GM21447 (cell line): ENCODE data around the gene ARHGAP26.
"Not testable (repeated sequence)": the region's sequence is repeated elsewhere in the genome, so short reads cannot be mapped to it uniquely, and the experiment has no call there.

Experiments used
- ATAC-seq: cut with Tn5 transposase; IDR thresholded peaks from one replicate; pipeline ENCODE4 v1.9.1; 2021; ENCODE audit not compliant: unreplicated experiment

The ARHGAP26 gene

GRCh38 chr5:142952229-142952628 lies 182.1 kb downstream of the ARHGAP26 start:
- ATAC-seq = no peak

DNA sequence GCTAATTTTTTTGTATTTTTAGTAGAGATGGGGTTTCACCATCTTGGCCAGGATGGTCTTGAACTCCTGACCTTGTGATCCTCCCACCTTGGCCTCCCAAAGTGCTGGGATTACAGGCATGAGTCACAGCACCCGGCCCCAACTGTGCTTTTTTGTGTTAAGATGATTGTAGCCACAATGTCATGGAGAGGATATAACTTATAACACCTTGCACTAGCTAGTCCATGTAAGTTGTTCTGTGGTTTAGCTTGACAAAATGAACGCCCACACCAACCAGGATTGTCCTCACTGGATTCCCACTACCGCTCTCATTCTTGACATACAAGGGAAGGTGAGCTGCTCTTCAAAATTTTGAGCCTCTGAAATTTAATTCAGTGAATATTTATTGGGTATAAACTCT lies 182.7 kb downstream of the ARHGAP26 start:
- not testable (repeated sequence) for ATAC-seq

DNA sequence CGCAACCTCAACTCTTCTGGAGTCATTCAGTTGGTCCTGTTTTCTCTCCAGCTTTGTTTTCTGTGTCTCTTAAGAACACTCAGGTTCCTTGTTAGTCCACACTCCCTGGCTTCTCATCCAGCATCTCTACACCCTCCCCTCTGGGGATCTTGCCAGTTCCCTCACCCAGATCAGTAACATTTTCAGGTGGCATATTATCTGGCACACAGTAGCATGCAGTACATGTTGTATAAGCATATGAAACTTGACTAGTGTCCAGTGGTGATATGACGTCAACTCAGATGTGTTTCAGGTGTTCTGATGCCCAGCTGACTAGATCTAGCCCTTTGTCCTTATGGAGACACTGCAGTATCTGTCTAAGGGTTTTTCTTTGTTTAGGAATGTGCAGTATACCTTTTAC lies 184.3 kb downstream of the ARHGAP26 start:
- ATAC-seq = no peak

DNA sequence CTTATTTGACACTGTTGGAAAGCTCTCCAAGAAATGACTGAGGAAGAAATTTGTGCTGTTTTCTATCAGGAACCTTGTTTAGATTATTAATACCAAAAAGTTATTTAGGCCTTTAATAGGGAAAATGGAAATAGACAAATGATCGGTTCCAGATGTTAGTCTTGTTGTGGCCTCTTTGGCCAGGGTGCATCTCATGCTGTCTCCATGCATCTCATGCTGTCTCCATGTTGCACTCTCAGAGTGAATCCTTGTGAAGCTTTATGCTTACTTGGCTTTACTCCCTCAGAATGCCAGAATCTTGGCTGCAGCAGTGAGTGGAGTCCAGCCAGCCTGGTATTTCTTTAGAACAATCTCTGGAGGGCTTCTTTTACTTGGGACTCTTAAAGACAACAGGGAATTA lies 185.5 kb downstream of the ARHGAP26 start:
- no peak for ATAC-seq

DNA sequence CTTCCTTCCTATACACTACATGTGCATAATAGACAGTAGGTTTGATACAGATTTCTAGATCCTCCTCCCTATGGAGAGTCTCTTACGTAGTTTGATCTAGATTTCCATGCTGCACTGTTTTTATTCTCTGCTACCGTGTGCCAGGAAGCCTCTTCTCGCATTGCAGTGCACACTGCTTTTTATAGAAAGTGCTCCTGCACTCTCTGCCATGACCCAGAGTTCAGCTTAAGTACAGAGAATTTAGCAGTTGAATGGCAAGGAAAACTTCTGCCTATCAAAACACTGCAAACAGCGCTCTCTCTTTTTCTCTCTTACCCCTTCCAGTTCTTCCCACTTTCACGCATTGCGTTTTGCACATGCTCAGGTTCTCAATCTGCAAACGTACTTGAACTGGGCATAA lies 187.4 kb downstream of the ARHGAP26 start:
- no peak for ATAC-seq

- ATAC-seq = no peak
Measured at GRCh38 chr5:142958944-142959682, 188.9 kb downstream of the ARHGAP26 start.

DNA sequence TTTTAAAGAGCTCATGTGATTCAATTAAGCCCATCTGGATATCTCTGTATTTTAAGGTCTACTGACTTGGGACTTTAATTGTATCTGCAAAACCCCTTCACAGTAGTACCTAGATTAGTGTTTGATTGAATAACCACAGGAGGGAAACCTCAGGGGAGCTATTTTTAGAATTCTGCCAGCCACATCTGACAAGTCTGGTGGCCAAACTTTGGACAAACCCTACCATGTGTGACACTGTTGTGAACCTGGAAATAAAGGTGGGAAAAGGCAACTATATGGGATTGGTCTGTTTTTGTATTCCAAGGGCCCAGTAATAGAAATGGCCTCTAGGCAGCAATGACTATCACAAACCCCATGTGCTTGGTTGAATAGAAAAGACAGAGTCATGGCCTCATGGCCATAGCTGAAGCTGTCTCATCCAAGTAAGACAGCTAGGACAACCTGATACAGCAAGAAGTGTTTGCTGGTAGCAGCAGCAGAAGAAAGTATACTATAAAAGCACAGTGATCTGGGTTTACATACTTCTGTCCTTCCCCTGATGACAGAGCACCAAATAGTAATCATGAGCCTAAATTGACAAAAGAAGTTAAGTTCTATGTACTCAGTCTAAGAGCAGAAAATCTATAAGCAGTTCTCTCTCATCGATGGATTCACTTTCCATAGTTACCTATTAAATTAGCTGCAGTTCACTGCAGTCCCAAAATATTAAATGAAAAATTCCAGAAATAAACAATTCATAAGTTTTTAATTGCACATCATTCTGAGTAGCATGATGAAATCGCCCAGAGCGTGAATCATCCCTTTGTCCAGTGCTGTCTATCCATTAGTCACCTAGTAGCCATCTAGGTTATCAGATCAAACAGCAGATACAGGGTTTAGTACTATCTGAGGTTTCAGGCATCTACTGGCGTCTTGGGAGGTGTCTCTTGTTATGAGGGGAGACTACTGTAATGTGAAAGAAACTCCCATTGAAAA lies 189.8 kb downstream of the ARHGAP26 start:
- ATAC-seq = peak; percentile 66

DNA sequence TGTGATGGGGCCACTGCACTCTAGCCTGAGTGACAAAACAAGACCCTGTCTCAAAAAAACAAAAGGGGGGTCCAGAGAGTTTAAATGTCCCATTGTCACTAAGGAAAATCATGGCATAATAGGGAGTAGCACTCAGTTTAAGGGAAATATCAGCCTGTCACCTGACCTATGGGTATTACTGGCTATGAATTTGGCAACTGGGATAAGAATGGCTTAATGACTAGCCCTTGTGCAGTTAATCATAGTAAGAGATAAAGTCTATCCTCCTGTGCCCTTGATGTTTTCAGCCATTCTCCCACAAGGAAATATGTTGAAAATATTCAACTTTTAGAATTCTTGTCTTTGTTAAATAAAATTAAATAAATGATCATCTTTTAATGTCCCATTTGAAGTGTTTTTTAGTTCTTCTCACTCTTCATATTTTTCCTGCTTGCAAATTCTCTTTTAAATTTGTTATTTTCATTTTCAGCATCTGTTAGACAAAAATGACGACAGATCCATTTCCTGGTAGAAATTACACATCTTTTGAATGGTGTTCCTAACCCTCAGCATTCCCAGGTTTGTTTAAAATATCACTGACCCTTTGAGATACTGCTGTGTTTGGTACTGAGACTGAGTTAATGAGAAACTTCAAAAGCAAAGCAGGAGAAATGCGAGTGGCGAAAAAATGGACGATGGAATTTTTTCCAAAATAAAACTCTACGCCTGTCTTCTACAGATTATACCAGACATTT lies 191.4 kb downstream of the ARHGAP26 start:
- ATAC-seq = no peak

- no peak for ATAC-seq
Measured at GRCh38 chr5:142962174-142962533, 192.0 kb downstream of the ARHGAP26 start.

DNA sequence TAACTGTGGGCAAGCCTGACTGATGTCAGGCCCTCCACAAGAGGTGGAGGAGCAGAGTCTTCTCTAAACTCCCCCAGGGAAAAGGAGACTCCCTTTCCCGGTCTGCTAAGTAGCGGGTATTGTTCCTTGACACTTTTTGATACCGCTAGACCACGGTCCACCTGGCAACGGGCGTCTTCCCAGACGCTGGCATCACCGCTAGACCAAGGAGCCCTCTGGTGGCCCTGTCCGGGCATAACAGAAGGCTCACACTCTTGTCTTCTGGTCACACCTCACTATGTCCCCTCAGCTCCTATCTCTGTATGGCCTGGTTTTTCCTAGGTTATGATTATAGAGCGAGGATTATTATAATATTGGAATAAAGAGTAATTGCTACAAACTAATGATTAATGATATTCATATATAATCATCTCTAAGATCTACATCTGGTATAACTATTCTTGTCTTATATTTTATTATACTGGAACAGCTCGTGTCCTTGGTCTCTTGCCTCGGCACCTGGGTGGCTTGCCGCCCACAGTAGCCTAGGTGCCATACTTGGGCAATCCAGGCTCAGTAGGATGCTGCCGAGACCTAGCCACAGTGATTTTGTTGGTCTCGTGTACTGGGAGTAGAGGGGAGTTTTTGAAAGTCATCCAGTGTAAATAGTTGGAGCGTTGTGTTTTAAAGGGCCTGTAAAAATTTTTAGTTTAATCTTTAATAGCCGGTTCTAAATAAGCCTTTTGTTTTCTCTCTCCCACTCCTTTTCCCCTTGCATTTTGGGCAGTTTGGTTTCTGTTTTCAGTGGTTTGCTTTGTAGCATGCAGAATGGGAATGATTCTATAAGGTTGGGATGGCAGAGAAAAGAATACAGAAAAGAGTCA lies 195.3 kb downstream of the ARHGAP26 start:
- not testable (repeated sequence) for ATAC-seq

DNA sequence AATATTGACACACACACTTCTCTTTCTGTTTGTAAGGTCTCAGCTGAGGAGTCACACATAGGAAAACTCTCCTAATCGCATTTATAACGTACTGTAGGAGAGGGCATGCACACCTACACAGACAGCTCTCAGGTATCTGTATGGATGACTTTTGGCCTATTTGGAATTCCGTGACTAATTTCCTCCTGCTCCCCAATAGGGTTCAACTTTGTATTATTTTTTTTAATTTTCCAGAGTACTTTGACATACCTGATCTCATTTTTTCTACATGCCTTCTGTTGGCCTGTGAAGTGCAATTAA lies 195.9 kb downstream of the ARHGAP26 start:
- ATAC-seq = no peak

DNA sequence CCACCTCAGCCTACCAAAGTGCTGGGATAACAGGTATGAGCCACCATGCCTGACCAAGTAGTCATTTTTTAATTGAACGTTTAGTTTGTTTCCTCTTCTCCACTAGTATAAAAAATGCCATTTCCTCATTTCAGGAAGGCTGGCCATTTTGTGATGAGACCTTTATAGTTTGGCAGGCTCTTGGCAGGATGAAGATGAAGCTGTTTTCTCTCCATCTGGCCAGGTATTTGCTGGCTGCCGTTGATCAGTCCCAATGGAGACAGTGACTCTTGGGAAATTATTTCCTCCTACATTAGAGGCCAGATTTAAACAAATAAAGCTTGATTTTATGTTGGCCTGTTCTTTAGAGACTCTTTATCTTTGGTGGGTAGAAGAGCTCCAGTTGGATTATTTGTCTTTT lies 199.0 kb downstream of the ARHGAP26 start:
- ATAC-seq = no peak

DNA sequence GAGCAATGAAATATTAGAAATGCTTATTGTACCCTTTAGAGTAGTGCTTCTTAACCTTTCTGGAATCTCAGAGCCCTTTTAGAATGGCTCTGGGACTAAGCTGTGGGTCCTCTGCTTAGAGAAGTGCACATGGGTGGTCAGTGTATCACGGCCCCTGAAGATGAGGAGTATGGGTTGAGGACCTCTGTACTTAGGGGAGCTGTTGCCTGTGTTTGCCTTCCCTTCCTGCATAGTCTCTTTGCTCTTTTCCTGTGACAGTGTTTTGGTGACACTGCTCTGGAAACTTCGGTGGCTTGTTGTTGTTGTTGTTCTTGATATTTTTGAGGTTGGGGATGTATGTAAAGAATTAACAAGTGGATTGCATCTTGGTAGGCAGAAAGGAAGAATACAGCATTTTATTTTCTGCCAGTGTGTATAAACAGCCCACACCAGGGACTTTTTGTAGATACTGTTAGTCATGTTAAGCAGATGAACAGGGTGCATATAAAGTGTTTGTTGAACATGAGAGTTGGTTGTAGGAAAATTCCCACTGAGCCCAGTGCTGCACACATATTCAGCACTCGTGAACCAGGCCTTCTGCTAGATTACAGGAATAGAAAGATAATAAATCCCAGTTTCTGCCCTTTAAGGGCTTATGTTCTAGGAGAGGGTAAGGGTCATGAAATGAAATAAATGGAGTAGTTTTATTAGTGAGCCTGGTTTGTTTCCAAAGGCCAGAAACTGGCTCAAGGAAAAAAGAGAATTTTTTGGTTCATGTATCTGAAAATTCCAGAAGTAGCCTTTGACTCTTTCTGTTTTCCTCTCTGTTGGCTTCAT lies 199.7 kb downstream of the ARHGAP26 start:
- no peak for ATAC-seq

- no peak for ATAC-seq
Measured at GRCh38 chr5:142970440-142971030, 200.4 kb downstream of the ARHGAP26 start.

GRCh38 chr5:142971303-142972013 lies 201.3 kb downstream of the ARHGAP26 start:
- ATAC-seq = no peak

- ATAC-seq = no peak
Measured at GRCh38 chr5:142972064-142972570, 201.9 kb downstream of the ARHGAP26 start.

GRCh38 chr5:142973932-142974331 lies 203.8 kb downstream of the ARHGAP26 start:
- no peak for ATAC-seq

DNA sequence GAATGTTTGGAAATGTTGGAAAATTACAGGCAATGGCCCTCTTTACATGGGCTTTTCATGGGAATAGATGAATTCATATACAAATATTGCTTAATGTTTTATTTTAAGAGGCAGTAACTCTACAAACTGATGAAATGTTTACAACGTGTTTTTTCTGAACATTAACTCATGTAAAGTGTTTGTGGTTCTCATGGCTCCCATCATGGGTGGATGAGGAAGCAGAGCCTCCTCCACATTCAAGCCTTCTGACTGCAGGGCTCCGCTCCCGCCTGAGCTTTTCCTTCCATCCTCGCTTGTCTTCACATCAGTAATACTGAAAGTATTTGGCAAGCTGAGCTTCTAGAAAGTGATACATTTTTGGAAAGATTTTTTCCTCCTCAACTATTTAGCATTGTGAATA lies 204.2 kb downstream of the ARHGAP26 start:
- no peak for ATAC-seq

DNA sequence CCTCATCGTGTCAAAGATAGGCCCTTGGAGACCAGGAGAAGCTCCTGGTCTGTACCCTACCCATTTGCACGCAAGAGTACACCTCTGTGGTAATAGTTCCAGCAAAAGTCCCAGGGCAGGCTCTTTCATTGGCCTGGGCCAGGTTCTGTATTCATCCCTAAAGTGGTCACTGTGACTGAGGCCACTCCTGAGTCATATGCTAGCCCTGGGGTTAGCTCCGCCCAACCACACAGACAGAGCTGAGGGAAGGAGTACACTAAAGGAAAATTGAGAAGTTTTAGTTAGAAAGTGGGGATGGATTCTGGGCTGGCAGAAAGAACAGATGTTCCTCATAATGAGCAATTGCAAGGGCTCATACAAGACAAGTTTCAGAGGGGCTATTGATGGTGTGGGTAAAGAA lies 206.7 kb downstream of the ARHGAP26 start:
- no peak for ATAC-seq
